T-helper 1 cell (primary cell): Measurements from ENCODE around the gene FANCD2.
A peak's percentile ranks its signal among the peaks of the same experiment; 100 is the strongest.
"Not testable (repeated sequence)": the region's sequence is repeated elsewhere in the genome, so short reads cannot be mapped to it uniquely, and the experiment has no call there.

Source experiments
- DNase-seq, 5 donors: peaks; one replicate each; pipeline ENCODE4 v3.0.0-alpha.2; 2012 to 2020
- total RNA-seq, 4 donors: gene quantifications; one replicate each; lab custom pipeline; 2026; lab: John Stamatoyannopoulos, UW

Gene FANCD2
- 31.3 to 48.1 (median 46.0) reads per million in 4 donors for total RNA-seq

- peak; percentile 74 to 92 (median 85) for DNase-seq
These were observed at the start of gene FANCD2 for GRCh38 chr3:10026084-10026890. Gene FANCD2 (plus strand): TSS chr3:10026437. CDS start chr3:10028658, 2,221 bp downstream.

DNA sequence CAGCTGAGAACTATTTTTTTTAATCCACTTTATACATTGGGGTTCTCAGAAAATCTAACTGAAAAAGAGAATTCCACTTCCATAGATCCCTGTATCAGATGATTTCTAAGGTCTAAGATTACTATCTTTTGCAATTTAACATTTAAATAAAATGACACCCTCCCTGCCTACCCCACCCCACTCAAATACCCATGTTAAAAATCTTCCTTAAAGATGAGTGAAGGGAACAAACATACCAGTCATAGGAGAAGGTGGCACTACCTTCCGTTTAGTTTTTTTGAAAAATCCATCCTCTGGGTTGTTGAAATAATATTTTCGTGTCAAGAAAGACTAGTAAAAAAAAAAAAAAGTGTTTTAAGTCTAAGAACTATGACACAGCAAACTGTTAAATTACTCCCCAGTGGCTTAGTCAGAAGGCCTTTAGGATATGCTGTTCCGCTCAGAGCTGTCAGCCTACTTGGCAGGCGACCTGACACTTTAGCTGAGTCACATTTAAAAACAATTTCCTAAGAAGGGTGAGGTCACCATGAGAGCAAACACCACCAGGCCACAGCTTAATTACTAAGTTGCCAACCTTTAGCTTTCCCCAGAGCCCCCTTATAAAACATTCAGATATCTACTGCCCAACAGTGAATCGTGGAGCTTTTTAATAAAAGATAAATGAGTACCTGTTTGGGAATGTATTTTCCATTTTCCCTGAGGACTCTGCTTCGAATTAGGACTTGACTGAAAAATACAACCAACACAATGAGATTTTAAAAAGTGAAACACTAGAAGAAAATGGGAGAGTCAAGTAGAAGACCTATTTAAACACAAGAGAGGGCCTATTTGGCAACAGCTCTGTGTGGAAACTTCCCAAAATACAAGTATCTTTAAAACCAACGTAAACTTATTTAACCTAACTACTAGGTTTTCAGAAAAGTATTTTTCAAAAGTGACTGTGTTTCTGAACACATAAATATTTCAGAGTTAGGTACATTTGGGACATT is 49.2 kb upstream of the FANCD2 start:
- DNase-seq: peak in 1 of 5 donors; percentile 62

GRCh38 chr3:9978710-9979305 is 47.4 kb upstream of the FANCD2 start:
- DNase-seq: no peak

GRCh38 chr3:9980251-9980650 is 46.0 kb upstream of the FANCD2 start:
- DNase-seq: no peak

- no peak for DNase-seq
These were observed 40.0 kb upstream of the FANCD2 start for GRCh38 chr3:9986230-9986725.

- DNase-seq: no peak
These were observed 32.0 kb upstream of the FANCD2 start for GRCh38 chr3:9994086-9994844.

DNA sequence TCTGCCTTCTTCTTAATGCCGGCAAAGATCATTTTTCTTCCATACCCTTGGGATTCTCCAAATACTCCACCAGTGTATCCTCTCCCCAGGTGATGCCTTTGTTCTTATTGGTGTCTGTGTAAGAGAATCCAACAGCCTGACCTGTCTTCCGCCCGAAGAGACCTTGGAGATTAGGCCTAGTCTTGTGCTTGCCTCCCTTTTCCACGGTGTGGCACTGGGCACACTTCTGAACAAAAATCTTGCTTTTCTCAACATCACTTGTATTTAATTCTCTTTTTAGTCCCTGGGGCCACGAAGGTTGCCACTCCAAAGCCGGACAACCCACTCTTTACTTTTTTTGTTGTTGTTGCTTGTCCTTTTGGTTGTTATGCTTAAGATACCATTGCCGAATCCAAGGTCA is 25.6 kb upstream of the FANCD2 start:
- no peak for DNase-seq

DNA sequence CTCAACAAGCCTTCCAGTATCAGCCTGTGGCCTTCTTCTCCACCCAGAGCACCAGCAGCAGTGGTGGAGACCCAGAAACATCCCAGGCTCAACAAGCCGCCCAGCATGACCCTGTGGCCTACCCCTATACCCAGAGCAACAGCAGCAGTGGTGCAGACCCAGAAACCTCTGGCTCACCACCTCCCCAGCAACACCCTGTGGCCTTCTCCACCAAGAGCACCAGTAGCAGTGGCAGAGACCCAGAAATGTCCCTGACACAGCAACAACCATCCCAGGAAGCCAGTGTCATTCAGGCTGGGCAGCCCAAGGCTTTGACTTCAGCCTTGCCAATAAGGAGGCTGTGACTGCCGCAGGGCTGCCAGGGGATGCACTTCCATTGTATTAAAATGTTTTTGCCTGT is 23.3 kb upstream of the FANCD2 start:
- no peak for DNase-seq

DNA sequence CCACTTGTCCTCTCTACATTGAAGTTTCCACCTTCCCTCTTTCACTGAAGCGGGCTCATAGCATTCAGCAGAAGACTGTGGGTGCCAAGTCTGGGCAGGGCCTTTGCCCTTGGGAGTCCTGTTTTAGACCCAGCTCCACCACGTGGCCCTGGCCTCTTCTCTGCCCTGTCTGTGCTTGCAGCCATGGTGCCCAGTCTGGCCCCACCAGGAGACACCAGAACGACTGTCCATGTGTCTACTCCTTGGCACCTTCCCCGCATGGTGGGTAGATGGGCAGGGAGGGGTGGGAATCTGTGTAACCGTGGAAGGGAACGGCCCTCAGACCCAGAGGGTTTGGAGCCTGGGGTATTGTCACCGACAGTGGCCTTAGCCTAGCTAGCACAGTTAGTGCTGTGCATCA is 21.7 kb upstream of the FANCD2 start:
- no peak for DNase-seq

GRCh38 chr3:10004960-10005564 is 21.2 kb upstream of the FANCD2 start:
- DNase-seq: no peak

DNA sequence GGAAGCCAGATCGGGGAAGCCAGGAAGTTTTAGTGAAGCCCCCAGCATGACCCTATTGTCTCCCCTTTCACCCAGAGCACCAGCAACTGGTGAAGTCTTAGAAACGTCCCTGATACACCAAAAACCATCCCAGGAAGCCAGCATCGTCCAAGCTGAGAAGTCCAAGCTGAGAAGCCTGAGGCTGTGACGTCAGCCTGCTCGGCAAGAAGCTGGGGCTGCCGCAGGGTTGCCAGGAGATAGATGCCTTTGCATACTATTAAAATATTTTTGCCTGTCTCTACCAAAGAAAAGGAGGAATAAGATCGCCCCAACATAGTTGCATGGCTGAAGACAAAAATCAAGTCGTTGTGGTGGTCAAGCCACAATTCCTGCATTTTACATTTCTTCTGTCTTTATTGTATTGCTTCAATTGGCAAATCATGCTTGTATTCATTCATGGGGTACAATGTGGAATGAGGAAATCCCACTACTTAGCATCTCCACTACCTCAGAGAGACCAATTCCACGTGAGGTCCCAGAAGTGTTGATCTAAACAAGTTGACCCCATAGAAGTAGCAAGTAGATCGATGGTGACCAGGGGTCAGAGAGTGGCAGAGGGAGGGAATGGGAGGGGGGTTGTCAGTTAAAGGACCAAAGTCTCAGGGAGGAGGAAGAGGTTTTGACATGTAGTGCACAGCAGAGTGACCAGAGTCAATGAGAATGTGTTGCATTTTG is 20.0 kb upstream of the FANCD2 start:
- DNase-seq: no peak

DNA sequence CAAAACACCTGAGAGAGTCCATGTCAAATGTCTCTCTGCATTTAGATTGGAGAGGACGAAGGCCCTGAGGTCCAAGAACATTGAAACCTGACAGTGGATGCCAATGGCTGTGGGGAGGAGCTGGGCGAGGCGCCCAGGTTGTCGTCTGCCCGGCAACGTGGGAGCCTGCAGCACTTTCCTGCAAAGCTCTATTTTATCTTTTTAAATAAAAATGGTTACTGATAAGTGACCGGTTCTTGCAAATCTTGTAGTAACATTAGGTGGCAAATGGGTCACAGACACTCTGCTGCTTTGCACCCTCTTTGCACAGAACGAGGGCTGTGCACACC is 19.5 kb upstream of the FANCD2 start:
- no peak for DNase-seq

GRCh38 chr3:10007126-10007782 is 19.0 kb upstream of the FANCD2 start:
- no peak for DNase-seq

DNA sequence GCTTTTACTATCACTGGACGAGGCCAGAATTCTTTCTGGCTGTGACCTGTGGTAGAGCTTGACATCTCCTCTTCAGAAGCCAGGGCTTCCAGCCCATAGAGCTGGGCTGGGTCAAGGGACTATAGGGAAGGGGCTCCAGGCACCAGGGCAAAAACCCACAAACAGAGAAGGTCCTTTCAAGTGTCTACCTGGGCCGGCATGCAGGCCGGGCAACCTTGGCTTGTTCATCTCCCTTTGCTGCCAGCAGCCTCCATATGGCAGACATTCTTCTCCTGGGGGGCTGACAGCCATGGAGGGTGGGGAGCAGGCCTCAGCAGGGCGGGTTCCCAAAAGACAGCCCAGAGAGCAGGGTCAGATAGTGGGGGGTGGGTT is 18.0 kb upstream of the FANCD2 start:
- DNase-seq: not testable (repeated sequence)

GRCh38 chr3:10008588-10009344 is 17.5 kb upstream of the FANCD2 start:
- DNase-seq: peak; percentile 71 to 83 (median 77)

DNA sequence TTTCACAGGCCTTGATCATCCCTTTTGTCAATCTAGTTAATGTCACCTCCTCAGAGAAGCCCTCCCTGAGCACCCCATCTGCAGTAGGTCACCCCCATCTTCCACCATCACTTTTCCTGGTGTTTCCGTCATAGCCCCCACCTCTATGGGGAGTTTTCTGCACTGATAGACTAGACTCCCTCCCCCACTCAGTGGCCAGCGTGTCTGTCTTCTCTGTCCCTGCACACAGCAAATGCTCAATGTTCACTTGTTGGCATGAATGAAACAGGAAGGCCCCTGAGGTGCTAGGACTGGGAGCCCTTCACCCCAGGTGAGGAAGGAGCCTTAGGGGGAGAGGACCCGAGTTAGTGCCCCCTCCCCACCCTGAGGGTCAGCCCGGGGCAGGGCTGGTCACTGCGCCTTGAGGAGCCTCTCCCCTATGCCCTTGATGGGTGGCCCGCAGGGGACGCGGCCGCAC is 15.8 kb upstream of the FANCD2 start:
- no peak for DNase-seq

DNA sequence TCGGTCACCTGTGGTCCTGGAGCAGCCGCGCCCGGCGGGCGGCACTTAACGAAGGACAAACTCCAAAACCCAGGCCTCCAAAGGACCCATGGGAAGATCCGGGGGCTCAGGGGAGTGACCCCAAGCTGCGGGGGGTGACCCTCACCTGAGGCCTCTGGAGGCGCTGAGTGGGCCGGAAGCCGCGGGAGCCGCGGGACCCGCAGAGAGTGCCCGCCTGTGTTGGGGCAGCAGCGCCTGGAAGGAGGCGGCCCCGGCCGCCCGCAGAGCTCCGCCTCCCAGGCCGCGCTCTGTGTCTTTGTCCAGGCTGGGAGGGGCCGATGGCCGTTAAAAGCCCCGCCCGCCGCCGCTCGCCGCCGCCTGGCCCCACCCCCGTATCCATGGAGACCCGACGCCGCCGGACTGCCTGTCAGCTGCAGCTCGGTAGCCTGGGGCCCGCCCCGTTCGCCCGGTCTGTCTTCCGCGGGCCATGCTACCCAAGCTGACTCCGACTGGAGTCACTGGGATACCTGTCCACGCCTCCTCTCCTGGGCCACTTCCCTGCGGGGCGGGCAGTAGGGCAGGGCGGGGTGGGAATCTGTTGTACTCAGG is 15.3 kb upstream of the FANCD2 start:
- peak; percentile 71 to 88 (median 74) for DNase-seq

GRCh38 chr3:10011631-10012030 is 14.6 kb upstream of the FANCD2 start:
- DNase-seq: no peak

DNA sequence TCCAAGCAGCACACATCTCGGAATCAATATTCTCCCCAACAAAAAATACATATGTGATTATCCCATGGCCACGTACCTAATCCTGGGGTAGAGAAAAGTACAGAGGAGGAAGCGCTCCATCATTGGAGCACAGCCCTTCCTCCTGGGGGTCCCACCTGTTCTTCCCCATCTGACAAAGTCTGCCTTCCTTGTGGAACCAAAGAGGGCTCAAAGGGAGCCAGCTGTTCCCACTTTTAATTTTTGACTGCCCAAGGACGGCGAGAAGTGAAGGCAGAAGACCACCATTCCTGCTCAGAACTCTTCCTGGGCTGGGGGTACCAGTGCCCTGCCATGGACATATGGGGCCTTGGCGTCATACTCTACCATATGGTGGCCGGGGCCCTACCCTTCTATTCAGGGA is 14.1 kb upstream of the FANCD2 start:
- no peak for DNase-seq
